Right forelimb (tissue), 1 donor: ENCODE data around the gene DDAH1.

ENCODE experiments used
- DNase-seq: peaks from one replicate; pipeline ENCODE4 v3.0.0-alpha.2; 2018

DDAH1 gene

DNA sequence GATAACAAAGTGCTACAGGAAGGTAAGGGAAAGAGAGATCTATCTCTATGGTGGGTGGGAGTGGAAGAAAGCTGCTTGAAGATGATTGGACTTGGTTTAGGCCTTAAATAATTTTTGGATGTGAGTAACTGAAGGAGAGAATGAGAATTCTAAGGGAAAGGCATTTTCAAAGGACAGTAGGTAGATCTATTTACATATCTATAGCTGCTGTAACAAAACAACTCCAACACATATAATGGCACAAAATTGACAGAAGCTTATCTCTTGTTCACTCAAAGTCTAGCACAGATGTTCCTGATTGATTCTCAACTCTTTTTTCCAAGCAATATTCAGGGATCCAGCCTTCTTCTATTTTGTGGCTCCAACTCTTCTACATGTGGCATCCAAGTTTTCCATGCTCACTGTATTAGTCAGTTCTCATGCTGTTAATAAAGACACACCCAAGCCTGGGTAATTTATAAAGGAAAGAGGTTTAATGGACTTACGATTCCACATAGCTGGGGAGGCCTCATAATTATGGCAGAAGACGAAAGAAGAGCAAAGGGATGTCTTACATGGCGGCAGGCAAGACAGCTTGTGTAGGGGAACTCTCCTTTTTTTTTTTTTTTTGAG, 3.1 kb upstream of the DDAH1 start:
- DNase-seq = no peak

DNA sequence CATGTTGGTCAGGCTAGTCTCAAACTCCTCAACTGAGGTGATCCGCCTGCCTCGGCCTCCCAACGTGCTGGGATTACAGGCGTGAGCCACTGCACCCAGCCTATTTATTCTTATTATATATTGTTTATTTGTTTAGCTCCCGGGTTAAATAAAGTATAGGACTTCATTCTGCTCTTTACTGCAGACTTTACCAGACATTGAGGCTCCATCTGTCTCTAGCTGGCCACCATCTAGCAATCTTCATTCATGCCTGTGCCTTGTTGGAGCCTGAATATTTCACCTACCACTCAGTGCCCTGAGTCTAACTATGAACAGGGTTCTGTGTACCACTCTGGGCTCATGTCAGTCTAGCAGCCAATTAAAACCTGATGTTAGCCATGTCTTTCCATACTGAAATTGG, 2.1 kb upstream of the DDAH1 start:
- DNase-seq = no peak

DNA sequence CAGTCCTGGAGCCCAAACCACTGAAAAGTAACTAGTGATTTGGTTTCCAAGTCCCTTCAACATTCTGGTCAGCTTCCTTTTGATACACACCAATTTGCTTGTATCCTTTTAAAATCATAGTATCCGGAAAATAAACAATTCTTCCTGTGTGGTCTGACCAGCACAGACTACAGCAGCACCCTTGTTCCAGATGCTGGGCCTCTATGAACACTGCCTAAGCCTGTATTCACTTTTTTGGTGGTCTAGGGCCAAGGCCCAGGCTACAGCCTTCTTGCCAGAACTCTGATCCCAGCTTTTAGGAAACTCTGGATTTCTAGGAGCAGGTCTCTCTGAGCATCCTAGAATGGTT, 801 bp upstream of the DDAH1 start:
- no peak for DNase-seq

DNA sequence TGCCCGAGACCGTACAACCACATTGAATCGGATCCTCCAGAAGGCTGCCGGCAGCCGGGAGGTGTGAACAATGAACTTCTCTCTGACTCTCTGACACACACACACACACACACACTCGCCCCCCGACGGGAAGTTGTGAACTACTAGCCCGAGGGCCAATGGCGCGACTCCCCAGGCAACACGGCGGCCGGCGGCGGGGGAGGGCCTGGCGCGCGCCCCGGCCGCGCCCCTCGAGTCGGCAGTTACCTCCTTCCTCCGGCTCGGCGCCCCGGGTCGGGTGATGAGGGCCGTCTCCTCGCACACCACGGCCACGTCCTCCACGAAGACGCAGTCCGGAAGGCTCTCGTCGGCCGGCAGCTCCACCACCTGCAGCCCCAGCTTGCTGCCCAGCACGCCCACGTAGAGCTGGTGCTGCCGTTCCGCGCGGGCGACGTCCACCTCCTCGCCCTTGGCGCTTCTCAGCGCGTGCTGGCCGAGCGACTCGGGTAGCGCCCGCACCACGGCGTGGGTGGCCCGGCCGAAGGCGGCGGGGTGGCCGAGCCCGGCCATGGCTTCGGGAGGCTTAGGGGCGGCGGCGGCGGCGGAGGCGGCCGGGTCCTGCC, 361 bp downstream of the DDAH1 start:
- peak; percentile 87 for DNase-seq

DNA sequence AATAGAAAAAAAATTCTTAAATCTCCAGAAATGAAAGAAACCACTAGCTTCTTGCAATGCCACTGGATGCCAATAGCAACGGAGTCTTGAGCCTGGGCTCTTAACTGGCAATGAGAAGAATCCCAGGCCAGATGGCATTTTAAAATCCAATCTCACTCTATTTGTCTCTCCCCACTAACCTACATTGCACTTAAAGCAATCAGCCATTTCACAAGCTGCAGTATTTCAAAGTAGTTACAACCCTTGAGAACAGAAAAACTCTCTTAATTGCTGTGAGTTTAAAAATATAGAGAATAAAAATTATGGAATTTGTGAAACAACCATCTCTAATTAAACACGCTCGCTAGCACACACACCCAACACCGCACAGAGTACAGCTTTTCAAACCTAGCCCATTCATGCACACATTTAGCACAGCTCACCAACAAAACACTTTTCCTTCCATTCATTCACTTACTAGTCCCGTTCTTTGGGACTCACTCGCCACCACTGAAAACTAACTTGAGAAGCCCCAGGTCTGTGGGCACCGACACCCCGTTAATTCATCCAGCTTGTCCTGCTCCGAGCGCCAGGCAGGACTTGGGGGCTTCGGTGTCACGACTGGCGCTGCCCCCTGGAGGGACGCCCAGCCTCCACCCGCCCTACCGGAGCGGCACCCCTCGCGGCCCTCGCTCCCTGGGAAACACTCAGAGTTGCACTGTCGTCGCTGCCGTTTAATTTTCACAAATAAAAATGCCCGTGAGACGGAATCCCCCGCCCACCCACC, 1.0 kb downstream of the DDAH1 start:
- no peak for DNase-seq

DNA sequence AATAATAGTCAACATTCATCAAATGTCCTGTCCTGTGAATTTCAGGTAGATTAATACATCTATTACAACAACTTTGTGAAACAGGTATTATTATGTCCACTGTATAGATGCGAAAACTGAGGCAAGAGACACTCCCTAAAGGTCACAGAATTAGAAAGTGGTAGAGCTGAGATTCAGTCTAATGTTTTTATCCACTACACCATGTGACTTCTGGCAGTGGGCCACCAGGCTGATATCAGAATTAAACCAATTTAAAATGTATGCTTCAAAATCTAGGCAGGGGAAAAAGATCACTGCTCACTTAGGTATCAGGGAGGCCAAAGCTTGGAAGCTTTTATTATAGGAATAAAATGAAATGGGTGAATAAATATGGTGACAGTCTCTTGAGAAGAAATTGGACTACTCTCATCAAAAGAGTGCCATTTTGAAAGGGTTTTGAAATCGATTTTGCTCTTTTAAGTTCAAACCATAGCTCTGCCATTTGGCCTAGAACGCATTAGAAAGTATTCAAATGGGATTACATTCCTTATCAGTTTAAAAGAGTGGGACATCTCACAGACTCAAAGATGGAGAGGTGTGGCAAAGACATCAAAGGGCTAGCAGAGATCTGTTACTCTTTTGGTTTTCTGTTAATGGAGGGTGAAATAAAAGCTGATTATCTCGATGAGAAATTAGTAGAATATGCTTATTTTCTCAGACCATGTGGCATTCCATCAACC, 1.9 kb downstream of the DDAH1 start:
- no peak for DNase-seq

DNA sequence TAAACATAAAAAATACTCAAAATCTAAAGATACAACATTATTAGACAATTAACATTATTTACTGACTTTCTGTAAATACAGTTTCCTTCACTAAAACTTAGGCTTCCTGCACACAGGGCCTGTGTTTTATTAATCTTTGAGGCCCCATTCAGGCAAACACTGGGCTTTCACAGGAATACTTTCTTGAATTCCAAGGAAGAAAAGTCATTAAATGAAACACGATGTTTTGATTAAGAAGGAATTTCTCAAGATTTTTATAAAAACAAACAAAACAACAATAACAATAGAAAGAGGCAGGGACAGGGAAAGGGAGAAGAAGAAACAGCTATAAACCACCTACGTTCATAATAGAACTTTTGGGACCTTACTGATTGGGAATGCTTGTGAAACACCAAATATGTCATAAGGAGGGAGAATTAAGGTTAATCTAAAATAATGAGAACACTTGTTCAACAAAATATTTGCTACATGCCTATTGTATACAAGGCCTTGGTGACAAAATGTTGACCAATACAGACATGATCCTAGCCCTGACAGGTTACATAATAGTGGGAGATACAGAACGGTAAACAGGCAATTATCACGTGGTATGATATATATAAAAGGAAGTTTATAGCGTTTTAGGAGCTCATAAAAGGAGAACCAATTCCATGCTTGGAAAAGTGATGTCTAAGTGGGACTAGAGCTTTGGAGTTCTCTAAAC, 3.6 kb downstream of the DDAH1 start:
- no peak for DNase-seq

DNA sequence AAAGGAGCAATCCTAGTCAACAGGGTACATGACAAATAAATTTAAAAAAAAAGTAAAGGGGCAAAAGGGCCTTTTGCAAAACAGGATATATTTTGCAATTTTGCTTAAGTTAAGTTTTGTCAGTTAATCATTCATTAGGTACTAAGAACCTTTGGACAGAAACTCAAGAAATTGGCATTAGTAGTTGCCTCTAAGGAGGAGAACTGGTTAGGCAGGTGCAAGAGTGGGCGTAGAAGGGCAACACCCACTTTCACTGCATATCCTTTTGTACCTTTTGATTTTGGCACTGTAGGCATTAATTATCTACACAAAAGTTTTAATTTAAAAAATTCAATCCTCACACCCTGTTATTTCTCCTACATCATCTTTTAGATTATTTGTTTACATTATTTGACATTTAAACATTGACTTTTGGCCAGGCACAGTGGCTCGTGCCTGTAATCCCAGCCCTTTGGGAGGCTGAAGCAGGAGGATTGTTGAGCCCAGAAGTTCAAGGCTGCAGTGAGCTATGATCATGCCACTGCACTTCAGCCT, 4.3 kb downstream of the DDAH1 start:
- DNase-seq = no peak

DNA sequence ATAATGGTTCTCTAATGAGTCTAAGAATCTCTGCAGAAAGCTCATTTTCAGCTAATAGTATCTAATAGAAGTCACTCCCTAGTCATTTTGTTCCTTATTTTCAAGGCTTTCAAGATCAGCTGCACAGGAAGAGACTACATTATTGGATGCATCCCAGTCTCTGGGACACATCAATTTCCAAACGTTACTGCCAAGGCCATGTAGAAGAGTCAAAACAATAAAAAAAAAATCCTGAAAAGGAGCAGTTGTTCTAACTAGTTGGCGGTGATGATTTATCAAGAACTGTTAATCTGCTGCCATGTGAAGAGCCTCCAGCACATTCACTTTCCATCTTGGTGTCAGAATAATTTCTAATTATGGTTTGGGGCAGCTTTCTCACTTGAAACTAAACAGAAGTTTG, 5.7 kb downstream of the DDAH1 start:
- DNase-seq = no peak

DNA sequence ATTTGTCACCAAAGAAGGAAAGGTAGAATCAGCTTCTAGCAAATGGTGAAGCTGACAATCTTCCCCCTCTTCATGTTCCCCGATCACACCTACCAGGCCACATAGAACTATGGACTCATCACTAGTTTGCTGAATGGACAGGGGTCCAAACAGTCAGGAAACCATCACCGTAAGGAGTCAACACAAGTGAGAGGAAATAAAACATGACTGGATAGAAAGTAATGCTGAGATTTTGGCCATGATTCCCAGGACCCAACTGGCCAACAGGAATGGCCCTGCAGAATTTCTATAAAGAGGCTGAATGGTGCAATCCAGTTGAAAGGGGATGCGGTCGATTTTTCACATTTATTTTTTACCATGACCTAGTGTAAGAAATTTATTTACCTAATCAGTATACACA, 10.7 kb downstream of the DDAH1 start:
- no peak for DNase-seq

DNA sequence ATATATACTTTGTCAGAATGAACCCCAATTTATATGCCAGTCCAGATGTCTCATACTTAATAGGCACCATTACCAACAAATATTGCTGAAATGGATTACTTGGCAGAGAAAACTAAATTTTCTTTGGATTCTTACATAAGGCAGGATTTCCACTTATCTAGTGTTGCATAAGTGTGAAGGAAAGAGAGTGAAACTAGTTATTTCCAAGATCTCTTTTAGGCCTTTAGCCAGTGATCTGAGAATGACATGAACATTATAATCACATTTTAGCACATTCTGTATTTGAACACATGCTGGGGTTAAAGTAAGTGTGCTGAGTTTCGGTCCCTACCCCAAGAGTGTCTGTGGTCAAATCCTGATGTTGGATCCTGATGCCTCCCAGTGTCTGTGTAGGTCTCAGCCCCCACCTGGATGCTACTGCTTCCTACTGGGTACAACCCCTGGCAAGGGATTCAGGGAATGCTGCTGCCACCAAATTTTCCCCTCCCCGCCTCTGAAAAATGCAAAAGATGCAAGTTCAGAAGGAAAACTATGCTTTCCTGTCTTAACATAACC, 11.2 kb downstream of the DDAH1 start:
- DNase-seq = no peak

DNA sequence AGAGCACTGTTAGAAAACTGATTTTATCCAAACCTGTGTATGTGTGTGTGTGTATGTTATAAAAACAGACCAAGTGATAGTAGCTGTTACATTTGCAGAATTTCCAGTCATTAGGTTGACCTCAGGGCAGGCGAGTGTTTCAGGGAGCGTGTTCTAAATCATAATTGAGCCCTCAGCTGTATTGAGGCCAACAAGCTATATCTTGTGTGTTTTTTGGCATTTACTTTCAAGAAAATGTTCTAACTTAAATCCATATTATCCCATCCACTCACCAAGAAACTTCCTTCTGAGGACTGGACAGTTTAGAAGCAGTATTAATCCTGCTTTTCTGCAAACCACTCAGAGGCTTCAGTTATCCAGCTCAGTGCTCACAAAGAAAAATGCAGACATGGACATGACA, 12.0 kb downstream of the DDAH1 start:
- DNase-seq = no peak

DNA sequence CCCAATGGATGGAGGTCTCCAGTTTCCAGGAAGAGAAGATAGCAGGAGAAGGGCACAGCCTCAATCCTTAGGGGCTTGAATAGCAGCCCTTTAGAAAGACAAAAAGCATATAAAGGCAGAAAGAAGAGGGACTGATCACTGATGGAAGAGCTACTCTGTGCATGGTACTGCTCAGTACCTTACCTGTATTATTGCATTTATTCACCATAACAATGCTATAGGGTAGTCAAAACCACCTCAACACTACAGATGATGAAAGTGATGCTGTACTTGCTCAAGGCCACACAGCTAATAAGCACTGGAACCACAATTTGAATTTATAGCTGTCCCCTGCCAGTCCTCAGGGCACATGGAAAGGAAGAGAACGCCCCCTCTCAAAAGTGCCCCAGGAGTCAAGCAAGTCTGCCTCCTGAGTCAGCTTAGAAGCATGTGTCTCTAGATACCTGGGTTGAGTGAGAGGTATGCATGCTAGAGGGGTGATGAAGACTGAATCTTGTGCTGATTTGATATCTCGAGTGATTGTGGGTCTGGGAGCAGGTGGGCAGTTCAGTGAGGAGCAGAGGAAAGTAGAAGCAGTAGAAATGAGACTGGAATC, 13.6 kb downstream of the DDAH1 start:
- DNase-seq = no peak

DNA sequence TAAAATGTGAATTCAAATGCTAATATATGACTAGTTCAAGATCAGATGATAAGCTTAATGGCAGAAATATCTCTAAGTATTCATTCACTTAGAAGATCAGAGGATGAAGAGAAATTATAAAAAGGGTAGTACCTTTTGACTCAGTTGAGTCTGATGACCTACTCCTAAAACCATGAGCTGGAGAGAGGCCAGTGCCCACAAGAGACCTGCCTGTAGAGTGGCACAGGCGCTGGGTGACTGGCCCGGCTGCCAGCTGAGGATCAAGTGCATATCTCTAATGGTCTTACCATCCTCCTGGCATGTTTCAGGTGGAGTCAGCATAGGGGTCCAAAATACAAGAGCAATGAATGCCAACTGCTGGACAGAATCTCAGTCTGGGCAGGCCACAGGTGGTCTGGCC, 14.1 kb downstream of the DDAH1 start:
- DNase-seq = no peak

DNA sequence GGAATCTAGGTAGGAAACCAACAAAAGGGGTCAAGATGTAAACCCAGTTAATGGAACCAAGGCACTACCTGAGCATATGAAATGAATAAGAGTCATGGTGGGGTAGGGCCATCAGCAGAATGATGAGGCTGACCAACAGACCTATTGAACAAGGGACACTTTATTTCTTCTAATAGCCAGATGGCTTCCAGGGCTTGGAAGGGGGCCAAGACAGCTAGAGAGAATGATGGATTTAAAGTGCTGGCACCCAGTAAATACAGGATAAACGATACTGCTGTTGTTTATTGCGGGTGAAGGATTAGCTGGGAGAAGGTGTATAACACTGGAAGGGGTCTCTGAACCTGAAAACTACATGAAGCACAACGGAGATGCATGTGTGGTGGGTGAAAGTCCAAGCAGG, 15.6 kb downstream of the DDAH1 start:
- DNase-seq = no peak

DNA sequence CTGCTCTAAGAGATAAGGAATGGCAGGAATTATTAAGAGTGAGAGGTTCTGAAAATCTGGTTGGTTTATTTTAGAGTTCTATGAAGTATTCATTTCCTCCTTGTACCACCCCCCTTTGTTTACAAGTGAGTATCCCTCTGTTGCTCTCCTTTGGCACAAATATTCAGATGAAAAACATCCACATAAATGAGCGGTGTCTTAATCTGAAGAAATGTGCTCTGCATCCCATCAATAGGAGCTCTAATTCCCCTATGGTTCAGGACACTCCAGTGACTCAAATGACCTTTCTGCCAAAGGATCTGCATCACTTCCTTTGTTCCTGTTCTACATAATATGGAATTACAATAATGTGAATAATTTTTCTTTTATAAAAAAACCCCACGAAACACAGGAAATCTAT, 16.6 kb downstream of the DDAH1 start:
- no peak for DNase-seq

DNA sequence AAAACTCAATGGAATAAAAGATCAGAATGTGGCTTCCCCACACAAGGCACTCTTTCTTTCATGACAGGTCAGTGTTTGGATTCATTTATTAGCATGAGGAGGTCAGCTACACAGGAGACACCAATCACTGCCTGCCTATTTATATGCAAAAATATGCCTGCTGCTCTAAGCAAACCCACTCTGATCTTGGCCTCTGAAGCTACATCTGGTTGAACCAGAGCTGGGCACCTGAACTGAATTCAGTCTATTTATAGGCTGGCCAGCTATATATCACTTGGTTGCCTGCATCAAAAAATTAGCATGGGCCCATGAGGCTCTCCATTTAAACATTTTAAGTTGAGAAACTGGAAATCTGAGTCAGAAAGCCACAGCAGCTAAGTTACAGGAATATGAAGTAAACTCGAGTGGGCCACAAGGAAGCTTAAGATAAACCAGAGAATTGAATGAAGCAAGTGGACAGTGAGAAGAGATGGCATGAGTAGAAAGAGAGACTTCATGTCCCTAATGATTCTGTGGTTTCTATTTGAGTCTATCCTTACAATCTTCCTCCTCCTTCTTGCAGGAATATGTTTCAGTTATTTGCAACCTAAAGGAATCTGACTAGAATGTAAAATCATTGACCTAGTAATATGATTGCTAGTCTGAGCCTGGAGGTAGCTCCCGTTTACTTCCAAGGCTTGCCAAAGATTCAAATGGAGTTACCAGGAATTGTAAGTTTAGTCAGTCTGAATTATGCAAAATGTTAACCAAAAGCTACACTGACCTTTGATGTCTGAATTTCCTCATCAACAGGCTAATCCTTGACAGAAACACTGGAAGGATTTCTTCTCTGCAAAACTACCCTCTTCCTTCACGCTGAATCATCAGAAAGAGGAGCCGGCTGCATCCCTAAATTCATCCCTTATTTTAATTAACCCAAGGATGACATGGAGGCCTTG, 17.7 kb downstream of the DDAH1 start:
- DNase-seq = no peak

DNA sequence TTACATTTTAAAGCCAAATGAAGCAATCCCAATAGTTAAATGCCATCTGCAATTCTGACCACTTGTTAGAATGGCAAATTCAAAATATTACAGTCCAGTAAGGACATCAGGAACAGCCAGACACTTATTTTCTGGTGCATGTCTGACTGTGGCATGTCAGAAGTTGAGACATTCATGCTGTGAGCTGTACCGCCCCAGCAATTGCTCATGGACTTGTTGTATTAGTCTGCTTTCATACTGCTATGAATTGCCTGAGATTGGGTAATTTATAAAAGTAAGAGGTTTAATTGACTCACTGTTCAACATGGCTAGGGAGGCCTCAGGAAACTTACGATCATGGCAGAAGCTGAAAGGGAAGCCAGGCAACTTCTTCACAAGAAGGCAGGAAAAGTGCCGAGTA, 19.1 kb downstream of the DDAH1 start:
- DNase-seq = no peak

DNA sequence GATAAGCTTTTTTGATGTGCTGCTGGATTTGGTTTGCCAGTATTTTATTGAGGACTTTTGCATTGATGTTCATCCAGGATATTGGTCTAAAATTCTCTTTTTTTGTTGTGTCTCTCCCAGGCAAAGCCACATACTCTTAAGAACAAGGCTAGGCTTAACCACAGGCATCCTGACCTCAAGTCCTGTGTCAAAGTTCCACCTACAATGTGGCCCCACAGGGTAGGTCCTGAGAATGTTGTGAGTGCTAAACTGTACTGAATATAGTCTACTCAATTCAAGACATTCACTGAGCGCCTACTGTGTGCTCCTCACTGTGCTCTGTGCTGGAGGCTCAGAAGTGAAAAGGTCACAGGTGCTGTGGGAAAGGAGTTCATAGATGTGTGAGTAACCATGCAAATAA, 20.6 kb downstream of the DDAH1 start:
- DNase-seq = no peak

DNA sequence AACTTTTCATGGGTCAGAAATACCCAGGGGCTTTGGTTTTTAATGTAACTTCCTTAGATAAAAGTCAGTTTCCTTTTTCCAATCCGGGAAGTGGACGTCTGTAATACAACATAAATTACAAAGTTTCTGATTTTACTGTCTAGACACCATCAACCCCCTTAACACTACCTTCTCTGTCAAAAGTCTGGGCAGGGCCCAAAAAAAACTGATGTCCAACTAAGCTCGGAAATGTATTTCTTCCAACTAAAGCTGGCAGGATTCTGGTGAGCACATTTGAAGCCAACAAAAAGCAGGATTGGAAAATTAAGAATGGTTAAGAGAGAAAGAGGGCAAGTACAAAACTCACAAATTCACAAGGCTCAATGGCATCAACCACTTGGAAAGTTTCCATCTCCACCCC, 24.3 kb downstream of the DDAH1 start:
- no peak for DNase-seq

DNA sequence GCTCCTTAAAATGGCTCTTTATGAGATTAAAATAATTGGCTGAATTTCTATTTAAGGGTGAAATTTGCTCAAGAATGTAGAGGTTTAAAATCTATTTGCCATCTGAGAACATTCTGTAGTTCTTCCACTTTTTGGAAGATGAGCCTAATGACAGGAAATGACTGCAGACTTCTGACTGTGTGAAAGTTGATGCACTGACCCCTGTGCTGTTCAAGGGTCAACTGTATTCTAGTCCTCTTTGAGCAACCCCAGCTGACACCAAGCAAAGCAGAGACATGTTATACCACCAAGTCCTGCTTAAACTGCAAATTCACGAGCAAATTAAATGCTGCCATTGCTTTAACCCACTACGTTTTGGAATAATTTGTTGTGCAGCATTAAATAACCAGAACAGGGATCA, 26.6 kb downstream of the DDAH1 start:
- no peak for DNase-seq
